NCI-H2171 treated with DMSO at 0.1 percent for 48 hours (cell line): ENCODE measurements around the gene MYOC.
A peak's percentile ranks its signal among the peaks of the same experiment; 100 is the strongest.
"Not testable (repeated sequence)": the region's sequence is repeated elsewhere in the genome, so short reads cannot be mapped to it uniquely, and the experiment has no call there.

Experiments used
- DNase-seq: peaks from one replicate; lab custom pipeline; 2025; lab: John Stamatoyannopoulos, UW

Gene MYOC

GRCh38 chr1:171606402-171606941, 46.0 kb downstream of the MYOC start:
- DNase-seq: no peak

GRCh38 chr1:171603042-171603441, 49.4 kb downstream of the MYOC start:
- not testable (repeated sequence) for DNase-seq

GRCh38 chr1:171600862-171601261, 51.6 kb downstream of the MYOC start:
- no peak for DNase-seq

- DNase-seq: not testable (repeated sequence)
These were observed 52.2 kb downstream of the MYOC start for GRCh38 chr1:171600310-171600709.

- DNase-seq: no peak
These were observed 55.3 kb downstream of the MYOC start for GRCh38 chr1:171597203-171597602.

GRCh38 chr1:171596705-171597104, 55.8 kb downstream of the MYOC start:
- DNase-seq: no peak

- no peak for DNase-seq
These were observed 56.4 kb downstream of the MYOC start for GRCh38 chr1:171596119-171596518.

GRCh38 chr1:171595324-171595723, 57.2 kb downstream of the MYOC start:
- no peak for DNase-seq

GRCh38 chr1:171590022-171590421, 62.5 kb downstream of the MYOC start:
- no peak for DNase-seq

GRCh38 chr1:171588230-171588629, 64.3 kb downstream of the MYOC start:
- DNase-seq: no peak

GRCh38 chr1:171585715-171586114, 66.8 kb downstream of the MYOC start:
- peak; percentile 72 for DNase-seq
